GM19351 (cell line): ENCODE results near the gene CYP27B1.

ENCODE experiments used
- ATAC-seq: cut with Tn5 transposase; IDR thresholded peaks from one replicate; pipeline ENCODE4 v1.9.1; 2021; ENCODE audit warnings: mild to moderate bottlenecking, moderate library complexity; ENCODE audit not compliant: unreplicated experiment

CYP27B1 gene

DNA sequence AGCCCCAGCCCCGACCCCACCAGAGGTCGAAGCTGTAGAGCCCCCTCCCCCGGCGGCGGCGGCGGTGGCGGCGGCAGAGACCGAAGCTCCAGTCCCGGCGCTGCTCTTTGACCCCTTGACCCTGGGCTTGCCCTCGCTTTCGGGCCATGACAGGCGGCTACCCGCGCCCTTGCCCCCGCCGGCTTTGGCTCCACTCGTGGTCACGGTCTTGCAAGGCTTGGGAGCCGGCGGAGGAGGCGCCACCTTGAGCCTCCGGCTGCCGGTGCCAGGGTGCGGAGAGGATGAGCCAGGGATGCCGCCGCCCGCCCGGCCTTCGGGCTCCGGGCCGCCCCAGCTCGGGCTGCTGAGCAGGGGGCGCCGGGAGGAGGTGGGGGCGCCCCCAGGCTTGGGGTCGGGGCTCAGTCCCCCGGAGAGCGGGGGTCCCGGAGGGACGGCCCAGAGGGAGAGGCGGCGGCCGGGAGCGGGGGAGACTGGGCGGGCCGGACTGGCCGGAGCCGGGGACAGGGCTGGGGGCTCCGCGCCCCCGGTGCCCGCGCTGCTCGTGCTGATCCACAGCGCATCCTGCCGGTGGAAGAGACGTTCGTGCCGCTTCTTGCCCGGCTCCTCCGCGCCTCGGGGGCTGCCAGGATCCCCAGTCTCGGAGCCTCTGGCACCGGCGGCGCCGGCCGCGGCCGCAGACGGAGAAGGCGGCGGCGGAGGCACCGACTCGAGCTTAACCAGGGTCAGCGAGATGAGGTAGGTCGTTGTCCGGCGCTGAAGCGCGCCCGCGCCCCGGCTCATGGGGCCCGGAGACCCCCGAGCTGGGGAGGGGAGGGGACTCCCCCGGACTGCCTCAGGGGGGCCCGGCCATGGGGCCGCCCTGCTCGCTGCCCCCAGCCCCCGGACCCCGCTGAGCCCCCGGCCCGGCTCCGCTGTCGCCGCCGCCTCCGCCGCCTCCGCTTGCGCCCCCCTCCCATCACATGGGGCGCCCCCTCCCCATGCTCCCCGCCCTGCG, 29.1 kb downstream of the CYP27B1 start:
- ATAC-seq, result no peak

DNA sequence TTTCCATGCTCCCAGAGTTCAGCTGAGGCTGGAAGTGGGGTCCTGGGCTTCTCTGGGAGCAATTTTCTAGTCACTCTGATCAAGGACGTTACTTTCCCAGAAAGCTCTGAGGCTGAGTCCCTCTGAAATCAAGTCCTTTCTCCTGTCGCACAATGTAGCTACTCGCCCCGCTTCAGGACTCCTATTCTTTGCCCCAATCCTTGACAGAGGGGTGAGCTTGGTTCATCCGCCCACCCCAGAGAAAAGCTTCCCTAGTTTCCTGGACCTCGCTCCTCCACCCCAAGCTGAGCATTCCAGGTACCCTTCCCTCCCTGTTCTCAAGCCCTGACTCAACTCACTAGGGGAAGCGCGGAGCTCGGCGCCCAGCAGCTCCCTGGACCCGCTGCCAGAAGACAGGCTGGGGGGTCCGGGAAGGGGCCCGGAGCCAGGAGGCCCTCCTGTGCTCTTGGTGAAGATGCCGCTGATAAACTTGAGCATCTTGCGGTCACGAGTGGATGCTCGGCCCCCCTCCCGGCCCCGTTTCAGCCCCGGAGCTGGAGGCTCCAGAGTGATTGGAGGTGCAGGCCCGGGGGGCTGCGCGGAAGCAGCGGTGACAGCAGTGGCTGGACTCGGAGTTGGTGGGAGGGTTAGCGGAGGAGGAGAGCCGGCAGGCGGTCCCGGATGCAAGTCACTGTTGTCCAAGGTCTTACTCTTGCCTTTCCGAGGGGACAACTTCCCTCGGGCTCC, 30.0 kb downstream of the CYP27B1 start:
- ATAC-seq, result no peak

- ATAC-seq, result no peak
Observed at GRCh38 chr12:57735952-57736740, 30.7 kb downstream of the CYP27B1 start.

- ATAC-seq, result no peak
Observed at GRCh38 chr12:57735198-57735855, 31.6 kb downstream of the CYP27B1 start.

- no peak for ATAC-seq
Observed at GRCh38 chr12:57734591-57734990, 32.3 kb downstream of the CYP27B1 start.

- ATAC-seq, result no peak
Observed at GRCh38 chr12:57733928-57734327, 33.0 kb downstream of the CYP27B1 start.

DNA sequence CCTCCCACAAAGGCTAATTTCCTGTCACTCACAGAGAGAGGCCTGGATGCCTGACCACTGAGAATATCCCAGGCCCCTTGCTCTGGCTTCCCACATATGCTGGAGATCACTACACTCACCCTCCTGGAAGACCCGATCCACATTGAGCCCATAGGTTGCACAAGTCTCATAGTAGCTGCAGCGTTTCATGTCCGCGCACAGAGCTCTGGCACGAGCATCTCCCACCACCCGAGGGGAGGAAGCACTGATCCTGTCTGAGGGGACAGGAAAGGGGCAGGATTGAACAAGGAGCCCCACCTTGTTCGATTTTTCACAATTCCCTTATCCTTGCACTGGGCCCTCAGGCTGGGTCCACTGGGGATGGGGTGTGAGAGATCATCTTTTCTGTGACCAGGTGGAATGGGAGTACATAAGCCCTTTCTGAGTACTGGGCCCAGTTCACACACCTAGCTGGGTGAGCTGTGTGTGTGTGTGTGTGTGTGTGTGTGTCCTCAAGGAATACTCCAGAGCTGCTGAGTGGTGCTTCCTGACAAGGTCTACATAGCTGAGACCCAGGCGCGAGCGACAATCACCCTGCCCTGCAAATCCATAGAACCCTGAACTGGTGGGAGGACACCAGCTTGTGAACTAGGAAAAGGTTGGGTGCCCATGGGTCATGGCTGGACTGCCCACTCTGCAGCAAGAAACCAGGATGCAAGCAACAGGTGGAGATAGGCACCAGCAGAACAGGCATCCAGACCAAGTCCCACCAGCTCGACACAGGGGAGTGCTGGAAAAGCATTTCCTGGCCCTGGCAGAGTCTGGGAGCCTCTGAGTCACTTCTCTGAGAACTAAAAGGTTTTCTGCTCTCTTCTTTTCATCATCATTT, 33.9 kb downstream of the CYP27B1 start:
- ATAC-seq, result no peak

- no peak for ATAC-seq
Observed at GRCh38 chr12:57732270-57732669, 34.6 kb downstream of the CYP27B1 start.

GRCh38 chr12:57731411-57732080, 35.3 kb downstream of the CYP27B1 start:
- no peak for ATAC-seq

GRCh38 chr12:57730336-57731067, 36.4 kb downstream of the CYP27B1 start:
- ATAC-seq, result no peak

GRCh38 chr12:57729321-57729844, 37.5 kb downstream of the CYP27B1 start:
- no peak for ATAC-seq

DNA sequence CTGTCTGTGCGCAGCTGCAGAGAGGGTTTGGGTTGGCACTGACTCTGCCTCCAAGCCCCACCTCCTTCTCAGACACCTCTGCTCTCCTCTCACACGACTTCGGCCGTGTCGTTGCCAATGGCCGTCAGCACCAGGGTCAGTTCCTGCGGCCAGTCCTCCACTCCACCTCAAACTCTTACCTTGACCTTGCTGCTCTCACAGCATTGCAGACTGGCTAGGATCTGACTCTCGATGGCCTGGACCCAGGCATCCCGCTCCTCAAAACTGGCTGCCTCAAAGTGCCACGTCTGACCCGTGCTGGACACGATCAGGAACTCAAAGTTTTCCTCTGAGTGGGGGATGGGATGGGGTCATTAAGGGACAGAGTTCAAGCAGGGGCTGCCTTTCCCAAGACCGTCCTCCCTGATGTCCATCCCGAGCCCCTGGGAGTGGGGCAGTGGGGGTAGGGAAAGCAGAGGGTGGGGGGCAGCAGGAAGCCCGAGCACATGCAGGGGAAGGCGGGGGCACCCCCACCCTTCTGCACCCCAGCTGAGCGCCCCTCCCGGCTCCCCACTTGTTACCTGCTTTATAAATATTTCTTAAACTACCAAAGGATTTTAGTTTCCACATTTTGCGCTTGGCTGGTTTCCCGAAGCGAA, 39.0 kb downstream of the CYP27B1 start:
- no peak for ATAC-seq

GRCh38 chr12:57726884-57727757, 39.8 kb downstream of the CYP27B1 start:
- no peak for ATAC-seq

DNA sequence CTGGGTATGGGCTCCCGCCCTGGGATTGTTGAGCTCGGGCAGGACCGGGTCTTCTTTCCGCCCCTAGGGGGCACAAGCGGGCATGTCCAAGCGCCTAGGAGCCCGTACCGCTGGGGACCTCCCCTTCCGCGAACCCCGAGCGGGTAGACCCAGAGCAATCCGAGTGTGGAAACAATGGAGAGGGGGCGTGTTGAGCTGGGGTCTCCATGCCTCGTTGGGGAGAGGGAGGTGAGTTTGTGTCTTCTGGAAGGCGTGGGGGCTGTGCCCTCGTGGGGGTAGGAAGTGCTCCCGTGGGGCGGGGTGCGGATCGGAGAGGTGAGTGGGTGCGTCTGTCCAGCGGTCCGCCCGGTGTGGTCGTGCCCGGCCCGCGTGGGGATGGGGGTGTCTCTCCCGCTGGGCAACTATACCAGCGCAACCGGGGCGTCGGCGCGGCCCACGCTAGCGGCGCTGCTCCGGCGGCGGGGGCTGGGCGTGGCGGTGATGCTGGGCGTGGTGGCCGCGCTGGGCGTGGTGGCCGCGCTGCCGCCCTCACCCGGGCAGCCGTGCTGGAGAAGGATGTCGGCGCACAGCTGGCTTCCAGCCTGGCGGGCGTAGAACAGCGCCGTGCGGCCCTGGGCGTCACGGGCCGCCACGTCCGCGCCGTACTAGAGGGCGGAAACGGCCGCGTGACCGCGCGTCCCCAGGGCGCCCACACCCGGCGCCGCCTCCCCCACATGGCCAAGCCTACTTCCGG, 40.6 kb downstream of the CYP27B1 start:
- no peak for ATAC-seq

GRCh38 chr12:57725851-57726150, 41.1 kb downstream of the CYP27B1 start:
- no peak for ATAC-seq
